ENCODE measurements around the gene LRRC4.

Gene LRRC4

GRCh38 chr7:128067983-128068382 is 36.7 kb upstream of the LRRC4 start:
- TF ChIP-seq, protein P1, sequence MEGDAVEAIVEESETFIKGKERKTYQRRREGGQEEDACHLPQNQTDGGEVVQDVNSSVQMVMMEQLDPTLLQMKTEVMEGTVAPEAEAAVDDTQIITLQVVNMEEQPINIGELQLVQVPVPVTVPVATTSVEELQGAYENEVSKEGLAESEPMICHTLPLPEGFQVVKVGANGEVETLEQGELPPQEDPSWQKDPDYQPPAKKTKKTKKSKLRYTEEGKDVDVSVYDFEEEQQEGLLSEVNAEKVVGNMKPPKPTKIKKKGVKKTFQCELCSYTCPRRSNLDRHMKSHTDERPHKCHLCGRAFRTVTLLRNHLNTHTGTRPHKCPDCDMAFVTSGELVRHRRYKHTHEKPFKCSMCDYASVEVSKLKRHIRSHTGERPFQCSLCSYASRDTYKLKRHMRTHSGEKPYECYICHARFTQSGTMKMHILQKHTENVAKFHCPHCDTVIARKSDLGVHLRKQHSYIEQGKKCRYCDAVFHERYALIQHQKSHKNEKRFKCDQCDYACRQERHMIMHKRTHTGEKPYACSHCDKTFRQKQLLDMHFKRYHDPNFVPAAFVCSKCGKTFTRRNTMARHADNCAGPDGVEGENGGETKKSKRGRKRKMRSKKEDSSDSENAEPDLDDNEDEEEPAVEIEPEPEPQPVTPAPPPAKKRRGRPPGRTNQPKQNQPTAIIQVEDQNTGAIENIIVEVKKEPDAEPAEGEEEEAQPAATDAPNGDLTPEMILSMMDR (IDR thresholded peaks at IDR 0.05; ENCODE audit: extremely low read depth, missing control alignments) = no peak
- no peak for DNase-seq (ENCODE audit: low spot score)

DNA sequence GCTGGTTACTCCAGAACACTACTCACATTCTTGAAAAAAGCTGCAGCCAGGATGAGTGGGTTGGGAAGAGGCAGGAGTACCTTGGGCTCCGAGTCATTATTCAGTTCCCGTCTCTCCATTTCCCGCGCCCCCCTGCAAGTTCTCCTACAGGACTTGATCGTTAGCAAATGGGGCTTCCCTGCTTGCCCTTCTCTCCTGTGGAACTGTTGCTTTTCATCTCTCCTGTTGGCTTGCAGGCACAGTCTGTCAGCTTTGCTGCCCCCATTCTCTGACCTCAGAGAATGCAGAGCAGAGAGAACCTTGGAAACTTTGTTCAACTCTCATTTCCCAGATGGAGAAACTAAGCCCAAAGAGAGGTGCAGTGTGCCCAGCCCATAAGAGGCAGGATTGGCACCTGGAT is 35.6 kb upstream of the LRRC4 start:
- TF ChIP-seq, protein P1 (IDR thresholded peaks at IDR 0.05; ENCODE audit: extremely low read depth, missing control alignments) = no peak

DNA sequence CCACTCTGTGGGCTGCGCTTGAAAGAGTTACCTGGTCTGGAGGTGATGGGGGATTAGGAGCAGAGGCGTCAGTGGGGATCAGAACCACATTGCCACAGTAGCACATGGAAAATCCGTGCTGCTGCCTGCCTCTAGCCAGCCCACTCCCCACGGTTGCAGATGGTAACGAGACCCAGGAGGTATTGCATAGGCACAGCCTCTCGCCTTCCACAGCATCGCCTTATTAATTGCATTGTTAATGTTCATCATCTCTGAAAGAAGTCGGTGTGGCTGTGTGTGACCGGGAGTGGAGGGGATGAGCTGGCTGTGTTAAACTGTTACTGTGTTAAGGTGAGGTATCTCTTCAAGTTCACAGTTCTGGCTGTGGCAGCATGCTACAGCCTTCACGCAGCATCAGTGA is 35.2 kb upstream of the LRRC4 start:
- no peak for DNase-seq (ENCODE audit: low spot score)
- TF ChIP-seq, protein P1 (IDR thresholded peaks at IDR 0.05; ENCODE audit: extremely low read depth, missing control alignments) = no peak

More for the DNA sequence above, 35.6 kb upstream of the LRRC4 start:
- no peak for DNase-seq (ENCODE audit: low spot score)

DNA sequence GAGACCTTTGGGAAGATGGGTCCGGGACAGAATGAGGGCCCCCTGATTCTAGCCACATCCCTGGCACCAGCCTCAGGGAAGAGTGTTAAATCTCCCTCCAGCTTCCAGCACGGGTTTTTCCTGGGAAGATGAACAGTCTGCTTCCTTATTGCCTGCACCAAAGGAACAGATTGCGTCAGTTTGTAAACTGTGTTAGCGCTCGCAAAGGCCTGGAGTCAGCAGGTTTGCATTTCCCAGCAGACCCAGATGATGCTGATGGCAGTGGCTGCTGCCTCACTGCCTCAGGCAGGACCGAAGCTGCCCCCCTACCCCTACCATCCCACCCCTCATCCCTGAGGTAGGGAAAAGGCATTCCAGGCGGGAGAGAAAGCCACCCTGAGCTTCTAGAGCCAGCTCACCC is 34.6 kb upstream of the LRRC4 start:
- TF ChIP-seq, protein P1 (IDR thresholded peaks at IDR 0.05; ENCODE audit: extremely low read depth, missing control alignments) = no peak
- DNase-seq (ENCODE audit: low spot score) = no peak

GRCh38 chr7:128063088-128063487 is 31.9 kb upstream of the LRRC4 start:
- no peak for DNase-seq (ENCODE audit: low spot score)
- TF ChIP-seq, protein P1 (IDR thresholded peaks at IDR 0.05; ENCODE audit: extremely low read depth, missing control alignments) = no peak

DNA sequence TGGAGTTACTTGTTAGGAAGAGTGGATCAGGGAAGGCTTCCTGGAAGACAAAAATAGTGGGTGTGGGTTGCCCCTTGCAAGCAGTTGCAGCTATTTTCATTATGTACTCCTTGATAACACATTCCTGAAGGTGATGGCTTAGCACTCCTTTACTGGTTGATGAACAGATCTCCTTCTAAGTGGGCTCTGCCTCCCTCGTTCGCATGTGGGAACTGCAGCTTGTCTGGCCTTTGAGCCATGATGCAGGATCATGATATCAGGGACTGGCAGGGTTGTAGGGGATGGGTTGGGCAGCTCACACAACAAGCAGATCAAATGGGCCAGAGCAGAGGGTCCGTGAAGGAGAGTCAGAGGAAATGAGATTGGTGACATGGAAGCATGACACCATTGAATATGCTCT is 28.8 kb upstream of the LRRC4 start:
- no peak for DNase-seq (ENCODE audit: low spot score)

GRCh38 chr7:128059143-128059988 is 28.1 kb upstream of the LRRC4 start:
- TF ChIP-seq, protein P1 (IDR thresholded peaks at IDR 0.05; ENCODE audit: extremely low read depth, missing control alignments) = no peak
- DNase-seq (ENCODE audit: low spot score) = no peak

More for the DNA sequence above, 28.8 kb upstream of the LRRC4 start:
- TF ChIP-seq, protein P1 (IDR thresholded peaks at IDR 0.05; ENCODE audit: extremely low read depth, missing control alignments) = no peak
